ENCODE results near the gene ABR.

DNA sequence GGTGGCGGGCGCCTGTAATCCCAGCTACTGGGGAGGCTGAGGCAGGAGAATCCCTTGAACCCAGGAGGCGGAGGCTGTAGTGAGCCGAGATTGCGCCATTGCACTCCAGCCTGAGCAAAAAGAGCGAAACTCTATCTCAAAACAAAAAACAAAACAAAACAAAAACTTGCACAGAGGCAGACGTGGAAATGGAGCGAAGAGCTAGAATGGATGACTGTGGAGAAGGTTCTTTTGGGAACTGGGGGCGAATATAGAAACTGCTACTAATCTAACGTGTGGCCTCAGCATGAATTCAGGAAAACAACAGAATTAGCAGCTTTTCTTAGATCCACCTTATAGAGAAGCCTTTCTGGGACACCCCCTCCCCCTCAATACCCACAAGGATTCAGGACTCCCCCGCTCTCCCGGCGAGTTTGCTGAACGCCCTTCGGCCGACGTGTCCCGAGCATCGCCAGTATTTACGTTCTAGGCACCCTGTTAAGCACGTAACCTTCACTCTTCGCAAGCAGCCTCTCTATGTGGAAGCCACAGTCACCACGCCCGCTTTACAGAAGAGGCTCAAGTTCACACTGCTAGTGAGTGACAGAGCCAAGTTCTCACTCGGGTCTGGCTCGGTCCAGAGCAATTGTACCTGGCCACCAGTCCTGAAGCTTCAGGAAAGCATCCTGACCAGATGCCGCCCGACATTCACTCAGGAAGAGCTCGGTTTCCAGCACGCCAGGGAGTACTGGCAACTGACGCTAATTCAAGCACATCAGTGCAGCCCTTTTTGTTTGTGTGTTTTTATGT is 13.3 kb upstream of the ABR start:
- TF ChIP-seq, protein P1, sequence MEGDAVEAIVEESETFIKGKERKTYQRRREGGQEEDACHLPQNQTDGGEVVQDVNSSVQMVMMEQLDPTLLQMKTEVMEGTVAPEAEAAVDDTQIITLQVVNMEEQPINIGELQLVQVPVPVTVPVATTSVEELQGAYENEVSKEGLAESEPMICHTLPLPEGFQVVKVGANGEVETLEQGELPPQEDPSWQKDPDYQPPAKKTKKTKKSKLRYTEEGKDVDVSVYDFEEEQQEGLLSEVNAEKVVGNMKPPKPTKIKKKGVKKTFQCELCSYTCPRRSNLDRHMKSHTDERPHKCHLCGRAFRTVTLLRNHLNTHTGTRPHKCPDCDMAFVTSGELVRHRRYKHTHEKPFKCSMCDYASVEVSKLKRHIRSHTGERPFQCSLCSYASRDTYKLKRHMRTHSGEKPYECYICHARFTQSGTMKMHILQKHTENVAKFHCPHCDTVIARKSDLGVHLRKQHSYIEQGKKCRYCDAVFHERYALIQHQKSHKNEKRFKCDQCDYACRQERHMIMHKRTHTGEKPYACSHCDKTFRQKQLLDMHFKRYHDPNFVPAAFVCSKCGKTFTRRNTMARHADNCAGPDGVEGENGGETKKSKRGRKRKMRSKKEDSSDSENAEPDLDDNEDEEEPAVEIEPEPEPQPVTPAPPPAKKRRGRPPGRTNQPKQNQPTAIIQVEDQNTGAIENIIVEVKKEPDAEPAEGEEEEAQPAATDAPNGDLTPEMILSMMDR (IDR thresholded peaks at IDR 0.05), result no peak
- TF ChIP-seq POLR2A (IDR thresholded peaks at IDR 0.05) (no peak), POLR2AphosphoS5 (IDR thresholded peaks at IDR 0.05) (no peak), EP300 (IDR thresholded peaks at IDR 0.05) (no peak)

Measured in suprapubic skin (tissue), 4 donors.